HG03520 (cell line): Measurements from ENCODE around the gene SETD7.

Experiments used
- ATAC-seq: cut with Tn5 transposase; IDR thresholded peaks from one replicate; pipeline ENCODE4 v1.9.1; 2021; ENCODE audit warnings: mild to moderate bottlenecking, moderate library complexity; ENCODE audit not compliant: unreplicated experiment

The SETD7 gene

GRCh38 chr4:139556071-139556723 is at the start of gene SETD7:
SETD7 (minus strand) TSS chr4:139556219; CDS start chr4:139556137, 82 bp downstream.
- peak; percentile 24 for ATAC-seq

- no peak for ATAC-seq
These were observed 49.5 kb upstream of the SETD7 start for GRCh38 chr4:139605516-139605915.

GRCh38 chr4:139603576-139604410 is 47.8 kb upstream of the SETD7 start:
- no peak for ATAC-seq

GRCh38 chr4:139602776-139603360 is 46.8 kb upstream of the SETD7 start:
- no peak for ATAC-seq

GRCh38 chr4:139600662-139601061 is 44.6 kb upstream of the SETD7 start:
- no peak for ATAC-seq

- ATAC-seq: no peak
These were observed 43.8 kb upstream of the SETD7 start for GRCh38 chr4:139599594-139600374.

- no peak for ATAC-seq
These were observed 43.1 kb upstream of the SETD7 start for GRCh38 chr4:139599076-139599475.

GRCh38 chr4:139596684-139597279 is 40.8 kb upstream of the SETD7 start:
- no peak for ATAC-seq

GRCh38 chr4:139596034-139596683 is 40.1 kb upstream of the SETD7 start:
- no peak for ATAC-seq

- ATAC-seq: no peak
These were observed 38.7 kb upstream of the SETD7 start for GRCh38 chr4:139594591-139595185.

- no peak for ATAC-seq
These were observed 37.1 kb upstream of the SETD7 start for GRCh38 chr4:139593091-139593564.

- ATAC-seq: no peak
These were observed 33.5 kb upstream of the SETD7 start for GRCh38 chr4:139589336-139590018.

- ATAC-seq: no peak
These were observed 31.4 kb upstream of the SETD7 start for GRCh38 chr4:139587446-139587845.

GRCh38 chr4:139585473-139585872 is 29.5 kb upstream of the SETD7 start:
- ATAC-seq: no peak

- no peak for ATAC-seq
These were observed 28.8 kb upstream of the SETD7 start for GRCh38 chr4:139584784-139585183.

- no peak for ATAC-seq
These were observed 28.0 kb upstream of the SETD7 start for GRCh38 chr4:139584013-139584412.

GRCh38 chr4:139582044-139582443 is 26.0 kb upstream of the SETD7 start:
- no peak for ATAC-seq

- ATAC-seq: no peak
These were observed 25.1 kb upstream of the SETD7 start for GRCh38 chr4:139581096-139581495.

GRCh38 chr4:139576219-139576618 is 20.2 kb upstream of the SETD7 start:
- ATAC-seq: no peak
